Activated CD4-positive, CD25-positive, alpha-beta regulatory T cell (primary cell): Measurements from ENCODE around the gene FASTK.

Source experiments
- DNase-seq, 4 experiments: peaks; one replicate each; lab custom pipeline; 2025; lab: John Stamatoyannopoulos, UW

The FASTK gene

DNA sequence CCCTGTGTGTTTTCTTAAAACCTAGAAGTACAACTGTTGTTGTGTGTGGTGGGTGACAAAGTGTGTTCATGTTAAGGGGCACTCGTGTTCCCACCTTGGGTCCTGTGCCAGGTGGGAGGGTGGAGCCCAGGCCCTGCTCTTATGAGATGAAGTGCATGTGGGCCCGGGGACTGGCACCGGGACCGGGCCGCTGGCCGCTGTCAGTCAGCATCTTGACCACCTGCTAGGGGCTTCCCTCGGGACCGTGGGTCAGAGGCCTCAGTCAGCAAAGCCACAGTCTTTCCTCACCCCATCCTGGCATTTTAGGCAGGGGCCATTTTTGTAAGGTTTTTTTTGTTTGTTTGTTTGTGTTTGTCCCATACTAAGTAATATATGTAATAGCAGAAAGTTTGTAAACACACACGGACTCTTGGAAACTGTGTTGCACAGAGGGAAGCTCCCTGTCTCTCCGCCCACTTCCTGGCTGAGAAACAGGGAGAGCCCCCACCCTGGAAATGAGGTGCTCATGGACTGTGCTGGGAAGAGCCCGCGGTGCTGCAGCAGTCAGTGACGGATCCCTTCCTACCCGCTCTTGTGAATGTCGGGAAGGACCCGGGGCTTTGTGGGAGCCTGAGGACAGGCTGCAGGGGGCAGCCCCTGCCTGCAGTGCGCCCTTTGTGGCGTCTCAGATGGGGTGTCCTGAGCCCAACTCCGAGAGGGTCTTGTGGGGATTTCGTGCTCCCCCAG is 19.0 kb upstream of the FASTK start:
- no peak for DNase-seq

DNA sequence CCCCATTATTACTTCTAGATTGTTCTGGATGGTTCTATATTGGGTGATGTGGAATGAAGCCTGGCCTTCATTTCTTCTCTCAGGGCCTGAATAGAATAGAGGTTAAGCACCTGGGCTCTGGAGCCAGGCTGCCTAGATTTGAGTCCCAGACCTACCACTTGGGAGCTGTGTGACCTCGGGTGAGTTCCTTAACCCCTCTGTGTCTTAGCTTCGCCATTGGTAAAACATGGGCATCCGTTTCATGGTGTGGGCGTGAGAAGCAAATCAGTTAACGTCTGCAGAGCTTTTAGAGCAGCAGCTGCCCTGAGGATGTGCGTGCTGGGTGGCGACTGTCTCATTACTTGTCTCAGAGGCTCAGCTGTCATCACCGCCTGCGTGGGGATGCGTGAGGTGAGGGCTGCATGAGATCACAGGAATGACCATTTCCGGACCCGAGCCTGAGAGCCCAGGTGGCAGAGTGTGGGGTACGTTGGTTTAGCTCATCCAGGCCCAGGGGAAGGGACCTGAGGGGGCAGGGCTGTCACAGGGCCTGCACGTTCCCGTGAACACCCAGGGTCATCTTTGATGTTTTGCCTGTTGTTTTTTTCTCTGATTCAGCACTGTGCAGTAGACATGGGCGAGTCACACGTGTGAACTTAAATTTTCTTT is 15.3 kb upstream of the FASTK start:
- no peak for DNase-seq

DNA sequence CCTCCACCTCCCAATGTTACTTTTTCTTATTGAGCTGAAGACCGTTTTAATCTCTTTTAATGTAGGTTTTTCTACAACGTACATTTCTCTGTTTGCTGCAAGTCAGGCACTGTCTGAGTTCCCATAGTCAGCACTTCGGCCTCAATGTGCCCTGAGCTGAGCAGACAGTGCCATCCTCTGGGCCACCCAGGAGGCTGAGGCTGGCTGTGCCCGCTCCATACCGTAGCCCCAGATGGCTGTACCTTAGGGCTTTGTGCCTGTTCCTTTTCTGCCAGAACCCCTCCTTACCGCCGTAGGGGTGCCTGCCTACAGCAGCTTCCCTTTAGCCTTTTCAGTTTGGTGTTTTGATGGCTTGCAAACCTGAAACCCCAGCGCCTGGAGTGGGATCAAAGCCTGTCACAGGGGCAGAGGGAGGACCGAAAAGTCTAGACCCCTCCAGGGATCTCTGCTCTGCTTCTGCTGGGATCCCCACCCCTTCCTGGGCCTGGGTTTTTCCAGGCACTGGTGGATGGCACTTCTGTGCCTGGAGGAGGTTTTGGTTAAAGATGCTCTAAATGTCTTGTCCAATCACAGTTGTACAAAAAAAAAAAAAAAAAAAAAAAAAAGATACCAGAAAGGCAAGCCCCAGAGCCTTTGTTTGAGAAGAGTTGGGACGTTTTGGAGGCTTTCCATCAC is 14.7 kb upstream of the FASTK start:
- DNase-seq: no peak

DNA sequence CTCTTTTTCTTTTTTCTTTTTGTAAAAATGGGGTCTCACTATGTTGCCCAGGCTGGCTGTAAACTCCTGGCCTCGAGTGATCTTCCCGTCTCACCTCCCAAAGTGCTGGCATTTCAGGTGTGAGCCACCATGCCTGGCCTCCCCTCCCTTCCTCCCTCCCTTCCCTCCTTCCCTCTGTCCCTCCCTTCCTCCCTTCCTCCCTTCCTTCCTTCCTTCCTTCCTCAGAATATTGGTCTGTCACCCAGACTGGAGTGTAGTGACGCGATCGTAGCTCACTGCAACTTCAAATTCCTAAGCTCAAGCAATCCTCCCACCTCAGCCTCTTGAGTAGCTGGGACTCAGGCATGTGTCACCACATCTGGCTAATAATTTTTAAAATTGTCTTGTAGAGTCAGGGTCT is 14.1 kb upstream of the FASTK start:
- no peak for DNase-seq

DNA sequence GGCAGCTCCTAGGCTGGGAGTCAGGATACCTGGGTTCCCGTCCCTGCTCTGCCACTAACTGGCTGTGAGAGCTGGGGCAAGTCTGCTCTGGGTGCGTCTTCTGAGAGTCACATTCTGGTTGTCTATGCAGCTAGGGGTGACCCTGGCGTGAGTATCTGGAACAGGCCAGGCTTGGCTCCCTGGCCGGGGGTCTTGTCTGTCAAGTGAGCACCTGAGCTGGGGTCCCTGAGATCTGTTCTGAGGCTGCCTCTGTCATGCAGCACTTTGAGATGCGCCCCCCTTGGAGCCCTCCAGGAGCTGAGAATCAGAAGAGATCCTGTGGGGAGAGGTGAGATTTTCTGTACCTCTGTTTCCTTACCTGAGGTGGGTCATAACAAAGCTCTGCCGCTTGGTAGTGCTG is 13.1 kb upstream of the FASTK start:
- DNase-seq: no peak

DNA sequence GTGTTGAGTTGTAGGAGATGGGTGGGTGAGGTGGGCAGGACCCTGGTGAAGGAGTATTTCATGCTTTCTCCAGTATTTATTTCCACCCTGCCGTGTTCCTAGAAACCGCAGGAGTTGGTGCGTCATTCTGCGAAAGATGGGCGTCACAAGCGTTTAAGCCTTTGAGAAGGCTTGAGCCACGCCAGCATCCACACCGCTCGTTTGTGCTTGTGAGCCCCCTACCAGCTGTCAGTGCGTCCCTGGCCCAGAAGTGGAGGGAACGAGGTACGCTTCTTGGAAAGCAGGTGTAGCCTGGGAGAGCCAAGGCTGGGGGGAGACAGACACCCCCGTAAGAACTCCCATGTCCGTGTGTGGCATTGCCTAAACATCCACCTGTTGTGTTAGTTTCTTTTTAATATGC is 11.4 kb upstream of the FASTK start:
- no peak for DNase-seq

DNA sequence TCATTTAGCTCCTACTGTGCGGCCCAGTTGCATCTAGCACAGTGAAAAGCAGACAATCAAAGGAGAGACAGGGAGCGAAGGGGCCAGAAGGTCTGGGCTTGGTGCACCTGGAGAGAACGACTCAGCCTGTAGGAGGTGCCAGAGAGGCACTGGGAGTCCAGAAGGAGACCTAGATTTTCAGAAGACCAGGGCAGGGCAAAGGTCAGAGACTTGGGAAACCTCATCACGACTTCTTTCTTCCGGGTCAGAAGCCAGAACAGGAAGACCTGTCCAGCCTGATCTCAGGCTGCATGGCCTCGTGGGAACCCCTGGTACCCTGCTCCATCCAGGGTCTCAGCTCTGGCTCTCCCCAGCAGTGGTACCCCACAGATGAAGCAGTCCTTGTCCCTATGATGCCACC is 10.8 kb upstream of the FASTK start:
- DNase-seq: no peak

DNA sequence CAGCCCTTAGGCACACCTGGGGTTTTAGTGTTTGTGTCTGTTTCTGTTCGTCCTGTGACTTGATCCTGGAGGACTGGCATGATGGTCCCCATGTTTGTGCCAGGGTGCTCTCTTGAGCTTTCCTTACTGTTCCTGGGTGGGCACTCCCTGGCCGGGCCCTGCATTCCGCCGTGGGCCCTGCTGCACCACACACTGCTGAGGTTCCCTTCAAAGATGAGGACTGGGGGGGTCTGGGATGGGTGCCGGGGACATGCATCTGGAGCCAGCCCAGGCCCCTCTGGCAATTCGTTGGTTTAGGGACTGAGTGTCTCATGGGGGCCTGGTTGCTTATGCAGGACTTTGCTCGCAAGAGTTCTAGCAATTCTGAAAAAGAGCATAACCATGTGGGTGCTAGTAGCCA is 10.4 kb upstream of the FASTK start:
- DNase-seq: no peak

DNA sequence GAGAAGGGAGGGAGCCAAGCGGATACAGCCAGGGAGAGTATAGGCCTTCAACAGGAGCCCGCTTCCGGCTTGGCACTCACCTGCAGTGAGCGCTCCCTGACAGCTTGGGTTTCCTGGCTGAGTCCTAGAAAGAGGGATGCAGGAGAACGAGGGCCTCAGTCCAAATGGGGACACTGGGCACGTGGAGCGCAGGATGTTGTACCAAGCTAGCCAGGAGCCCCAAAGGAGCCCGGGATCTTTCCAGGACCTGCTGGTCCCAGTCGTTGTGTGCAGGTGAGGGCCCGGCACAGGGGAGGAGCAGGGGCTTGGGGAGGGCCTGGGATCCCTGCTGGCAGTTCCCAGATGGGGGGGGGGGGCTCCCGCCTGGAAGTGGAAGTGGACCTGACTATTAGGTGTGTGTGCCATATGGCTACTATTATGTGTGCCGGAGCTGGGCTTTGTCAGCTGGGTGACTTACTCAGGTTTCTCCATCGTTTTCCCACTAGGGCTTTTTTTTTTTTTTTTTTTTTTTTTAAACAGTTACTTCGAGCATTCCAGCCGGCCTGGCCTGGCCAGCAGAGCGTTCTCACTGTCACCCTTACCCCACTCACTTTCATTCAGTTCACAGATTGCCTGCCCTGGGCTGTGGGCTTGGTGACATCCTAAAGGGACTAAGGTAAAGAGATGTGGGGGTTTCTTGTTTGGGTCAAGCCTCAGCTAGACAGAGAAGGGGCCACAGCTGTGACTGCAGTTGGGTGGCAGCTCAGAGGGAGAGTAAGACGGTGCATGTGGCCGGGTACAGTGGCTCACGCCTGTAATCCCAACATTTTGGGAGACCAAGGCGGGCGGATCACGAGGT is 9.5 kb upstream of the FASTK start:
- DNase-seq: no peak

DNA sequence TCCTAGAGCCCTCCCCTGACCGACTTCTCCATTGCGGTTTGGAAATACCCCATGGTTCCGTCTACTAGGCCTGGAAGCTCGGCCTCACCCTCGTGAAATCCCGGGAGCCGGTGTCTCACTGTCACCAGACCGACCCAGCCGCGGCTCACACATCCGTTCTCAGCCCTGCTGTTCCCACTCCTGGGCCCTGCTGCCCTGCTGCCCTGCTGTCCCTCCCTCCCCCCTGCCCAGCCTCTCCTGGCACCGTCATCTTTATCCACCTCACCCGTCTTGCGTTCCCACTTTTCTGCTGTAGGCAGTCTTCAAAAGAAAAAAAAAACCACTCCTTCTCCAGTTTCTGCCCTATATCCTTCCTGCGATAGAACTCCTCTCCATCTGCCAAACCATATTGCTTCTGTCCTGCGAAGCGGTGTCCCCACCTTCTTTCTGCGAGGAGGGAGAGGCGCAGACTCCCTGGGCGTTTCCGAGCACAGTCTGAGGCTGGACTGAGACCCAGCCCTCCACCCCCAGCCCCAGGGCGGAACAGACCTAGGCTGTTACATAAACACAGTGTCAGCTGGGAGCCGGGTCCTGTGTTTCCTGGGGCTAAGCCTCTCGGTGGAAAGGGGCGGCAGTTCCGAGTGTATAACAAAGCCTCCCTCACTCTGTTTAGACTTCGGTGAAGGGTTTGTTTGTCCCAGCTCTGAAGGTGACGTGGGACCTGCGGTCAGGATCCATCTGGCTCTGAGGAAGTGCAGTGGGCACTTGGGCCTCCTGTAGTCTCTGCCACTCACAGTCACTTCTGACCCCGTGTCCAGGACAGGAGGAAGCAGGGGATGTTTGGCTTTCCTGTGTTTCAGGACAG is 8.5 kb upstream of the FASTK start:
- no peak for DNase-seq

DNA sequence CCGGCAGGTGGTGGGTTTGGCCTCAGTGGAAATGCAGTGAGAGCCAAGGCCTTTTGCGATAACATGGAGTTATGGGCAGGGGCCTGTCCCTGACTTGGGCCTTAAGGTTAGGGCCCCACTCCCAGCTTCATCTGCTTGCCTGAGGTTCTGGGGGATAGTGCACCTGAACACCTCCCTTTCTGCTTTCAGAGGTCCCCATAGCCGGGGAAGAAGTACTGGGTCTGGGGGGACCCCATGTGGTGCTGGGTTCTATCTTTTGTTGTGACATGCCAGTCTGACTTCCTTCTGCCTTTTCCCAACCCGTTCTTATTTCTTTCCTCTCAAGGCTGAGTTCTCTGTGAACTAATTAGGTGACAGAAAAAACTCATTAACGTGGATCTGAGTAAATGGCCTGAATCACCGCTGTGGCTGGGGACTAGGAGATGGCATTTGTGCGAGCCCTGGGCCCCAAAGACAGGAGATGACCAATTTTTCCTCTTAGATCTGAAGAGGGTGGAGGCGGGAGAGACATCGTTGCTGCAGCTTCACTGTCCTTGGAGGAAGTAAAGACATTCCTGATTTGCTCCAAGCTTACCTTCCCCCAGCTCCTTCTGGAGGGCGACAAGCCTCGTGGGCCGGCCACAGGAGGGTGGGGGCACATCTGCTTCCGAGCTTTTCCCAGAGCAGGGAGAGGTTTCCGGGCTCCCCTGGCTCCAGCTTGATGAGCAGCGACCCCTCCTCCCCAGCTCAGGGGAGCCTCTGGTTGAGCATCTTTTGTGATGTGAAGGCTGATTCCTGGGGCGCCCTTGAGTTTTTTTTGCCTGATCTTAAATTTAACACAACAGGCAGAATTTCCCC is 7.6 kb upstream of the FASTK start:
- DNase-seq: no peak

DNA sequence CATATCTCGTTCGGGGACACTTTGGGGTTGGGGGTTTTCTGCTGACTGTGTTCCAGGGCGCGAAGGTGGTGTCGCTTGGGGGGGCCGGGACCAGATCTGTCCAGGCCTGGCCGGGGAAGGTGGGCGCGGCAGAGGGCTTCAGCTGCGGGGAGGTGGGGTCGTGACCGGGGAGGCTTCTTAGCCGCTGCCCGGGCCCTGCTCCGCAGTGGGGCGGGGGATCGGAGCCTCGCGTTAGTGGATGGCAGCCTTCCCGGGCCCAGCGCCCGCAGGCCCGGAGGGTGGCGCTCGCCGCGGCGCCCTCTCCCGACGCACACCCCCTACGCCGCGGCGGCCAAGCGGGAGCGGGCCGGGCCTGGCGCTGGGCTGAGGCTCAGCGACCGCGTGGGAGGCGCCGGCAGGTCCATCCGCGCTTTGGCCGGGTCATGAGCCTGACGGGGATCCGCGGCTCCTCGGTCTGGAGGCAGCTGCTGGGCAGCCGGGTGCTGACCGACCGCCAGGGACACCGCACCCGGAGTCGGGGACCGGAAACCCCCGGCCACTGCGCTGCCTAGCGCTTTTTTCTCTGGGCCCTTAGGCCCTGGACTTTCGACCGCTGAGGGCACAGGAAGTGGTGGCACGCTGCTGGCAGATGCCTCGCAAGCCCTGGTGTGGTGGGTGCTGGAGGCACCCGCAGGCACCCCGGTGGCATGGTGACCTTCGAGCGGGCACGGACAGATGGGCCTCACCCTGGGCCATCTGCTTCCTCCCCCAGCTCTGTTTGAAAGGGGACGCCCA is 6.8 kb upstream of the FASTK start:
- DNase-seq: no peak

DNA sequence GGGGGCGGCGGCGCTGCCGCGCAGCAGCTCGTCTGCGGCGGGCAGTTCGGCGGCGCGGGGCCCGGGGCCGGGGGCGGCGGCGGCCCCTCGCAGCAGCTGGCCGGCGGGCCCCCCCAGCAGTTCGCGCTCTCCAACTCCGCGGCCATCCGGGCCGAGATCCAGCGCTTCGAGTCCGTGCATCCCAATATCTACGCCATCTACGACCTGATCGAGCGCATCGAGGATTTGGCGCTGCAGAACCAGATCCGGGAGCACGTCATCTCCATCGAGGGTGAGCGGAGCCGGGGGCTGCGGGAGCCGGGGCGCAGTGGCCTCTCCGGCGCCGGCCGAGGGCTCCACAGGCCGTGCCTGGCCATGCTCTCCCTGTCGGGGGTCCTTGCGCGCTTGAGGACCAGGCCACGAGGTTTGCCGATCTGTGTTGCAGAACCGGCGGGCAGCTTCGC is 6.2 kb upstream of the FASTK start:
- no peak for DNase-seq

DNA sequence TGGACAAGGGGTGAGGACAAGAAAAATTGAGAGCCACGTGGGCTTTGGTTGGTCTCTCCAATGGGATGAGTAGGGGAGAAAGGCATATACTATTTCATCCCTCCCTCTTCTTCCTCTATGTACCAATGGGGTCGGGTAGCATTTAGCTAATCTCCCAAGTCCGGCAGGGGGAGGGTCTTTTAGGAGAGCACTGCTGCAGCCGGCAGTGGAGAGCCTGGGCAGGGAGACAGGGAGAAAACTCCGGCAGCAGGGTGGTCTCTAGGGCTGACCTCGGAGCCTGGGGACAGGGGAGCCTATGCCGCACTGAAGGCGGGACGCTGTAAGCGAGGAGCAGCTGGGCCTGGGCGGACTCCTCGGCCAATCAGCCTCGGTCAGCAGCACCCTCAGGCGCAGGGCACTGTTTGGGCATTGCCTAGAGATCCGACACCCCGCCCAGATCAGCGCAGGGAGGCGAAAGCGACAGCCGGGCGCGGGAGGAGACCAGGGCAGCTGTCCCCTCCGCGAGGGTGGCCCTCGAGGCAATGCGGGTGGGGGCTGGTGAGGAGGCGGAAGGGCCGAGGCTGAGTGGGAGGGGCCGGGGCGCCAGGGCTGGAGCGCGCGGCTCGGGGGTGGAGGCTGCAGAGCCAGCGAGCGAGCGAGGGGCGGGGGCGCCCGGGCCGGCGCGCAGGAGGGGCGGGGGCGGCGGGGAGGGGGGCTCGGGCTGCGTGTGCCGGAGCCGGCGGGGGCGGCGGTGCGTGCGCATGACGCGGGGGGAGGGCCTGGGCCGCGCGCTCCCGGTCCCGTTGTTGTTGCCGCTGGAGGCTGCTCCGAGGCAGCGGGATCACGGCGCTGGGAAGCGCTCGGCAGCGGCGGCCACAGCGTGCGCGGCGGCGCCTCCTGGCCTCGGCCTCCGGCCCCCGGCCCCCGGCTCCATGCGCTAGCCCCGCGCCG is 5.3 kb upstream of the FASTK start, which contains the start of gene AGAP3:
AGAP3 (plus strand) TSS at position 785 of the 930 bp plus-strand sequence. CDS start 267 bp downstream, outside the sequence.
- DNase-seq: peak in 1 of 4 experiments; percentile 30

DNA sequence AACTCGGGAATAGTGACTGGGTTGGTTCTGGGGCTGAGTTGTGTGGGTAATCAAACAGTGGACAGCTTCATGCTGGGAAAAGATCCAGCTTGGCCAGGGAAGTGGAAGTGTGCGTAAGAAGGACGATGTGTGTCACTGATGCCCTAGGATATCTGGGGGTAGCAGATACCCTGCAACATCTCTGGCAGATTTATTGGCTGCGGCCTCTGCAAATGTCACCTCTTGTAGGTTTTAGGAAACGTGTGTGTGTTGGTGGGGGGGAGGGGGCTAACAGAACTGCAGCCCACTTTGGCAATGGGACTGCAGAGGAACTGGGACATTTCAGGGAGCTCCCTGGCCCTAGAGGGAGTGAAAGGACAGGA is 4.7 kb upstream of the FASTK start:
- no peak for DNase-seq

DNA sequence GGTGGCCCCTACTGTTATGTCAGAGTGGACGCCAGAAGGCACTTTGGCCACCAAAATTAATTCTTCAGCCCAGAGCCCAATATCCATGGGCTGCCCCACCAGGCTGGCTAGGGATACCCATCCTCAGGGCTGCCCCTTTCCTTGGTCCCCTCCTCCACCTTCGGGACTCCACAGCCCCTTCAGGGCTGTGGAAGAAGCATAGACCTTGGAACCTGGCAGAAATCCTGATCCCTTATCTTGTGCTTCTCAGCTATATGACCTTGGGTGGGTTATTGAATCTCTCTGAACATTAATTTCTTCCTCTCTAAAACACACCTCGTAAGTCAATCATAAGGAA is 3.2 kb upstream of the FASTK start:
- DNase-seq: no peak

DNA sequence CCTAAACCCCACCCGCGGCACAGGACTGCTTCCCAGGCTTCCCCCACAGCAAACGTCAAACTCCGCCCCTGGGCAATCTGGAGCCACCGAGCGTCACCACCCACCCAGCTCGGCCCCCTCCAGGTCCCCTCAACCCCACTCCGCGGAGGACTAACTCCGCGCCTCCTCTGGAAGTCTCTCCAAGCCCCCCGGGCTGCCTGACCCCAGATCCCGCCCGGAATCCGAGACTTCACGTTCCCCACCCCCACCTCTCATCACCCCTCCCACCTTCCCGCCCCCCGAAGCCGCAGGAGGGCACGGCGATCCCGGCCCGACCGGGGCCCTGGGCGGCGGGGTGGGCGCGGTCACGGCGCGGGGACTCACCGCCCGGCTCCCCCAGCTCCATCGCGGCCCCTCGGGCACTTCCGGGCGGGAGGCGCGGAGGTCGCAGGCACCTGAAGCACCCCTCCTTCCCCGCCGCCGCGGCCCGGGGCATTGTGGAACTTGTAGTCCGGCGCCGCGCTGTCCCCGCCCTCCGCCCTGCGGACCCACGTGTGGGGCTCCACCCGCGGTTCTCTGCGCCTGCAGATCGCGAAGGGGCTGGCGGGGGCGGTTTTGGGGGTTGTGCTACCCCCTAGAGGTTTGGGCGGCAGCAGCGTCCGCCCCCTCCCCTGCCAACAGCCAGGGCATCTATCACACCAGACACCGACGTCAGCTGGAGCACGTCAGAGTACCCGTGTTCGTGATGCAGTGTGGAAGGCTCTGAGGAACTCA is 2.6 kb upstream of the FASTK start, which contains the start of gene TMUB1:
TMUB1 (minus strand) TSS at position 423 of the 753 bp plus-strand sequence. CDS start 930 bp downstream, outside the sequence.
- peak; percentile 42 to 73 (median 70) for DNase-seq
